ENCODE results near the gene NAXE. TPM values are rescaled to one million over a fixed set of nuclear protein-coding genes. Genes with fewer than 3 reads are reported as not detected.
"Not testable (repeated sequence)": the region's sequence is repeated elsewhere in the genome, so short reads cannot be mapped to it uniquely, and the experiment has no call there.

NAXE gene
- total RNA-seq, 1 experiment from 2014 or later = 74.9 TPM

DNA sequence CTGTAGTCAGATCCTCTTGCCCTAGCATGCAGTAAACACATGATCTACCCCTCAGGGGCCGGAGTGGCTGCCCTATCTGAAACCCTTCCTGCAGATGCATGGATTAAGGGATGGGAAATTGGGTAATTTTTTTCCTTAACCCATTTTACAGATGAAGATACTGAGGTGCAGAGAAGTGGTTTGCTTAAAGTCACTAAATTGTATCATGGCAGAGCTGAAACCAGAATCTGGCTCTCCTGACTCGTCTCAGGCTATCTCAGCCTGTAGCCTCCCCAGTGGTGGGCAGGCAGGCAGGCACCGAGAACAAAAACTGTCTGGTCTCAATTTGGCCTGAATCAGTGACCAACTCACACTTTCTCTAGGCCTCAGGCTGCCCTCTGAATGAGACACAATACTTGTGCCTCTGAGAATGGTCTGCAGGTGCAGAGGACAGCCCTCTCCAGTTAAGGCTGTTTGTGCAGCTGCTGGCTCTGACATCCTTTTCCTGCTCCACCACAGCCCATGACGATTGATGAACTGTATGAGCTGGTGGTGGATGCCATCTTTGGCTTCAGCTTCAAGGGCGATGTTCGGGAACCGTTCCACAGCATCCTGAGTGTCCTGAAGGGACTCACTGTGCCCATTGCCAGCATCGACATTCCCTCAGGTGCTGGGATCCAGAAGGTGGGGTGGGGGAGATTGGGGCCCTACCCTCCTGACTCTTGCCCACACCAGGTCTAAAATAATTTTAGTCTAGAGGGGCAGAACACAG is 1.5 kb downstream of the NAXE start:
- DNase-seq (ENCODE audit: low read depth) = peak; percentile 72

GRCh38 chr1:156593661-156593989 is 2.0 kb downstream of the NAXE start:
- no peak for DNase-seq (ENCODE audit: low read depth)

- no peak for DNase-seq (ENCODE audit: low read depth)
These were observed 2.6 kb downstream of the NAXE start for GRCh38 chr1:156594190-156594589.

GRCh38 chr1:156595016-156595415 is 3.4 kb downstream of the NAXE start:
- DNase-seq (ENCODE audit: low read depth) = no peak

GRCh38 chr1:156596426-156596825 is 4.8 kb downstream of the NAXE start:
- no peak for DNase-seq (ENCODE audit: low read depth)

DNA sequence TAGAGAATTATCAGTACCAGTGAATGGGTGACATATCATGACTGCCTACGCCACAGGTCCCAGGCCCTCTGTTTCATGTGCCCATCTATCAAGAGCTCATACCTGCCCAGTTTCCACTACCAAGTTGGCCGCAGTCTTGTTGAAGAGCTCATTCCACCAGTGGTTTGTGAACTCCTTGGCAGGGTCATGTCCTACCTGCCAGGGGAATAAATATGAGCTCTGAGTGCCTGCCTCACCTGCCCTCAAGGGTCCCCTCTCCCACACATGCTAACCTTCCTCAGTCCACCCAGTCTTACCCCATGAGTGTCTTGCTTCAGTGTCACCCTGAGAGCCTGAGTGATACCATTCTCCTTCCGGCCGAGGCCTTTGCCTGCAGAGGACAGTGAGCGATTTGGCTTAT is 6.5 kb downstream of the NAXE start:
- DNase-seq (ENCODE audit: low read depth) = no peak

- DNase-seq (ENCODE audit: low read depth) = no peak
These were observed 7.3 kb downstream of the NAXE start for GRCh38 chr1:156598731-156599432.

DNA sequence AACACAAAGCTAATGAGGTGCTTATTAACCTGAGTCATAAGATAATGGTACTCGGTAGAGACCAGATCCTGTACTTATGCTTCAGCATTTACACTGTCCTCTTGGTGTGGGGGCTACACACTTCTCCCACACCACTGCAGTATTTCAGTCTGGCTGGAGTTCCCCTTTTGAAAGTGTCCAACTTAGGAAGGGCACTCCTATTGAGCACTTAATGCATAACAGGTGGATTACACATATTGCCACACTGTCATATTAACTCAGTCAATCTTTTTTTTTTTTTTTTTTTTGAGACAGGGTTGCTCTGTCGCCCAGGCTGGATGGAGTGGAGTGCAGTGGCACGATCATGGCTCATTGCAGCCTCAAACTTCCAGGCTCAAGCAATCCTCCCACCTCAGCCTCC is 8.2 kb downstream of the NAXE start:
- no peak for DNase-seq (ENCODE audit: low read depth)

- no peak for DNase-seq (ENCODE audit: low read depth)
These were observed 9.2 kb downstream of the NAXE start for GRCh38 chr1:156600733-156601121.

GRCh38 chr1:156601122-156601830 is 9.7 kb downstream of the NAXE start, which contains the start of gene GPATCH4:
GPATCH4 (minus strand) TSS chr1:156601479.
- DNase-seq (ENCODE audit: low read depth) = peak; percentile 94

DNA sequence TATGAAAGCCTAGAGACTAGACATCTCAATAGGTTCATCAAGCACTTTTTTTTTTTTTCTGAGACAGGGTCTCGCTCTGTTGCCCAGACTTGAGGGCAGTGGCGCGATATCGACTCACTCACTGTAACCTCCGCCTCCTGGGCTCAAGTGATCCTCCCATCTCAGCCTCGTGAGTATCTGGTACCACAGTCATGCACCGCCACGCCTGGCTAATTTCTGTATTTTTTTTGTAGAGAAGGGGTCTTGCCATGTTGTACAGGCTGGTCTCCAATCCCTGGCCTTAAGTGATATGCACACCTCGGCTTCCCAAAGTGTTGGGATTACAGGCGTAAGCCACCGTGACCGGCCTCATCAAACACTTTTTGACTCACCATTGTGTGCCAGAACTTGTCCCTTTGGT is 10.3 kb downstream of the NAXE start:
- no peak for DNase-seq (ENCODE audit: low read depth)

GRCh38 chr1:156602557-156602993 is 11.0 kb downstream of the NAXE start:
- no peak for DNase-seq (ENCODE audit: low read depth)

DNA sequence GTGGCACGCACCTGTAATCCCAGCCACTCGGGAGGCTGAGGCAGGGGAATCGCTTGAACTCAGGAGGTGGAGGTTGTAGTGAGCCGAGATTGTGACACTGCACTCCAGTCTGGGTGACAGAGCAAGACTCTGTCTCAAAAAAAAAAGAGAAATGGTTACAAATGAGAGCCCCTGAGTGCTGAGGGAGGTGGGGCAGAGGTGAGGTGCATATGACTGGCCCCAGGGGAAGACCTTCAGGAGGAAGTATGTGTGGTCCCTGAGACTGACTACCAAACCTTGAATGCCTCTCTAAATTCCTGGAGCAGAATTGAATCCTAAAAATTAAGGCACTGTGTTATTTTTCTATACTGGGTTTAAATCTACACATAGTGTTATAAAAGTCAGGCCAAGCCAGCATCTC is 15.8 kb downstream of the NAXE start:
- not testable (repeated sequence) for DNase-seq (ENCODE audit: low read depth)

GRCh38 chr1:156608036-156608674 is 16.6 kb downstream of the NAXE start:
- DNase-seq (ENCODE audit: low read depth) = peak; percentile 71

DNA sequence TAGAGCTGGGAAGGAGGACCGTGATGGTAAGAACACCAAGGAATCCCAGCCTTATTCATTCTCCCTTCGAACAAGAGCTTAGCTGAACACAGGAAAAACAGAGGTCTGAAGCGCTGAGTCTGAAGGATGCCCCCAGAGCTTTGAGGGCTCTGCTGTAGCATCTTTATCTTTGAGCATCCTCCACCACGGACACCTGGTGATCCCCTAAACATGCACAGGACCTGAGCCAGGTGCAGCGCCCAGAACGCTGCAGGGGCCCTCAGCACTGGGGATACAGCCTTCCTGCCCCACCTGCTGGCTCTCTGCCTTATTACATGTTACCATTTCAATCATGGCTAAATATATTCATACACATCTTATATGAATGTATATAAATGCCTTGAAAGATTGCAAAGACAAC is 17.4 kb downstream of the NAXE start:
- no peak for DNase-seq (ENCODE audit: low read depth)

DNA sequence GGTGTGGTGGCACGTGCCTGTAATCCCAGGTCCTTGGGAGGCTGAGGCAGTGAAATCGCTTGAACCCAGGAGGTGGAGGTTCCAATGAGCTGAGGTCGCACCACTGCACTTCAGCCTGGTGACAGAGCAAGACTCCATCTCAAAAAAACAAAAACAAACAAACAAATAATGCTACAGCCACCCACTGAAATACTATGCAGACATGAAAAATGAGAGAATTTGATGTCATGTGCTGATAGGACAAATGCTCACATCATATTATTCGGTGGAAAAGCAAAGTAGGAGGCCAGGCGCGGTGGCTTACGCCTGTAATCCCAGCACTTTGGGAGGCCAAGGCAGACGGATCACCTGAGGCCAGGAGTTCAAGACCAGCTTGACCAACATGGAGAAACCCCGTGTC is 18.5 kb downstream of the NAXE start:
- DNase-seq (ENCODE audit: low read depth) = not testable (repeated sequence)

DNA sequence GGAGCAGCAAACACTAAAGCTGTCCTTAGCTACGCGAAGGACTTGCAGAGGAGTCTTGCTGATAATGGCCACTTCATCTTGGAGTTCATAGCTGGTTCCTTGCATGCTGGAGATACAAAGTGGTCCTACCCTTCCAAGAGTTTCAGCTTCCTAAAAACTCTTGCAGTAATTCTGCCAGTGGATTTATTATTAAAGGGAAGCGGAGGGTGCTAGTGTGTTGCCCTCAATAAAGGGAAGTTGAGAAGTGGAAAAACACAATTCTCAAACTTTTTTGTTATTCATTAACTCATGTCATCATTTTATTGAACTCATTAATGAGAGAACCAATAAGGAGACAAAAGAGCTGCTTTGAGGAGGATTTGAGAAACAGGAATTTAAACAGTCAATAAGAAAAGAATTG is 21.1 kb downstream of the NAXE start:
- DNase-seq (ENCODE audit: low read depth) = no peak

DNA sequence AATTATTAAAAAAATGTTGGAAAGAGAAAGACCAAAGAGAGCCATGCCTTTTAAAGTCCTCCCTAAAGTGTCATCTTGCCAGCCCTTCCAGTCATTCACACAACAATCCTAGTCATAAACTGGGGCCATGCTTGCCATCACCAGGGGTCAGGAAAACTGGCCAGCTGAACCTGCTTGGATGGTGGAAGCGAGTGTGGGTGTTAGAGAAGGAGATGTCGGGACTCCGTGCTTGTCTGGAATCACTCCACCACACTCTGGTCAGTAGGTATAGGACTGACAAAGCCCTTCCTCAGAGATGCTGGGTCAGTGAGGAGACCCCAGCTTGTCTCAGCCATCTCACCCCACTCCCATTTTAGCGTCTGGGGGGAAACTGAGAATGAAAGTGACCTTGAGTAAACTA is 24.4 kb downstream of the NAXE start:
- DNase-seq (ENCODE audit: low read depth) = no peak

DNA sequence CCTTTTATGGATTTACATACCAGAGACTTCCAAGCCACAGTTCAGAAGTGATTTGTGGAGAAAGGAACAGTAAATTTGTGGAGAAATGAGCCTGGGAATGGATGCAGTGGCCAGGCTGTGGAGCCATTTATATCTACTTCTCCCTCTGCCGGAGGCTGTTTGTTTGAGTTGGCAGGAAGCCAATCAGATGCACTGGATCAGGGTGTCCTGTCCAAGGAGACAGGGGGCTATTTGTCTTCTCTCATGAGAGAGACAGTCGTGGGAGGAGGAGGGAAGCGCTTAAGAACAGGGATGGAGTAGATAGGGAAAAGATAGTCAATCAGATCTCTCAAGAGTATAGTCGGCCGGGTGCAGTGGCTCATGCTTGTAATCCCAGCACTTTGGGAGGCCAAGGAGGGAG is 24.9 kb downstream of the NAXE start:
- peak; percentile 58 for DNase-seq (ENCODE audit: low read depth)

DNA sequence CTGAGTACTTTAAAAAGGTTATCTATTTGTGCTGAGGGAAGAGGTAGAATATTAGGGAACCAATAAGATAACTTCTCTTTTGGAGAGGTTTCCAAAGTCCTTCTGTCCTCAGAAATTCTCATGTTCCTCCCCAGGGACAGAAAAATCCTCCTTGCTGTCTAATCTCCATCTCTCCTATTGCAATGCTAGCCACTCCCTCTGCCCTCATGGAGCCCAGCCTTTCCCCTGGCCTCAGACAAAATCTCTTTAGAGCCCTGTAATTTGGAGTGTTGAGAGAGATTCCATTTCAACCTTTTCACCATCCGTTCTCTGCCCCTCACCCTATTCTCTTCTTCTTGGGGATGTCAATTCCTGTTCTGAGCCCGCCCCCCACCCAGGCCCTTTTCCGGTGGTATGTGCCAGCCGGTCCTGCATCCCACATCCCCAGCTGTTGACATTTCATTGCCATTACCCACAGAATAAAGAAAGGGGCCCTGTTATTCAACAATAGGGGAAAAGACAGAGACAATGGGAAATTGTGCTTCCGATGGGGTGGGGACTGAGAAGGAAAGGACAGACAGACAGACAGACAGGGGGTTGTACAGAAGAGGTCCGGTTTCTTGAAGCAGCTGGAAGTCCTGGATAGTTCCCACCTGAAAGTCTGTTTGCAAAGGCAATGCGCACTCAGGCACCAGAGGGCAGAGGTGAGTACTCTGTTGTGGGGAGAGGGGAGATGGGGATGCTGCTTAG is 27.4 kb downstream of the NAXE start, which contains the start of gene HAPLN2:
HAPLN2 (plus strand) TSS at position 563 of the 729 bp plus-strand sequence. CDS start 4,076 bp downstream, outside the sequence.
- no peak for DNase-seq (ENCODE audit: low read depth)

GRCh38 chr1:156619582-156619955 is 28.0 kb downstream of the NAXE start:
- DNase-seq (ENCODE audit: low read depth) = no peak

All from LHCN-M2 (cell line).